Psoas muscle (tissue), 8 donors: Measurements from ENCODE around the gene CNTNAP2. TPM values are rescaled to one million over a fixed set of nuclear protein-coding genes. Genes with fewer than 3 reads are reported as not detected.

Experiments
- ATAC-seq, 4 donors: fragments of 200-7000 bp; cut with Tn5 transposase; one replicate each; pipeline ENCODE4 v1.9.1; 2020; ENCODE audit warnings: moderate library complexity in 3 of 4, mild to moderate bottlenecking in 2 of 4
- DNase-seq, 2 donors: peaks; one replicate each; pipeline ENCODE4 v3.0.0-alpha.2; 2020
- H3K27ac ChIP-seq: fragments of 200-600 bp; one replicate; pipeline ENCODE4 v1.8.0; 2022
- H3K27me3 ChIP-seq, 3 donors: fragments of 200-600 bp in 1 of 3; one replicate each; pipeline versions ENCODE4 v1.6.1 to v1.8.0; 2013 to 2022; ENCODE audit warnings: low read length in 2 of 3, mild to moderate bottlenecking in 2 of 3, moderate library complexity in 1 of 3; ENCODE audit not compliant: insufficient read depth in 3 of 3
- H3K36me3 ChIP-seq, 2 donors: fragments of 200-600 bp in 1 of 2; one replicate each; pipeline versions ENCODE4 v1.6.1 to v1.8.0; 2013 to 2022; ENCODE audit warnings: low read depth in 1 of 2, mild to moderate bottlenecking in 1 of 2, moderate library complexity in 1 of 2; ENCODE audit not compliant: insufficient read depth in 1 of 2
- H3K4me1 ChIP-seq: fragments of 200-600 bp; one replicate; pipeline ENCODE4 v1.8.0; 2022
- H3K4me3 ChIP-seq: fragments of 200-600 bp; one replicate; pipeline ENCODE4 v1.8.0; 2022; ENCODE audit warnings: mild to moderate bottlenecking
- H3K9me3 ChIP-seq: fragments of 200-600 bp; one replicate; pipeline ENCODE4 v1.8.0; 2022
- CTCF ChIP-seq: fragments of 200-600 bp; IDR thresholded peaks from one replicate; pipeline ENCODE4 v1.8.0; 2022; ENCODE audit warnings: antibody characterized with exemption
- WGBS, 3 donors: extraction: QIAGEN DNeasy Blood & Tissue Kit; methylation state at CpG; one replicate each; pipeline versions ENCODE4 v1.1.6 to v1.1.7; 2013; 5-methylcytosine and 5-hydroxymethylcytosine counted together
- intact Hi-C, 2 donors: fragments of 100-400 bp; cut with DNase I; formaldehyde crosslinking; loops; one replicate each; pipeline versions ENCODE4 v1.11.0 to v1.14.2; 2022
- polyA plus RNA-seq, 3 donors: library from polyadenylated mRNA; stranded (reverse); fragments of 200-250 nt; gene quantifications; one replicate each; pipeline ENCODE4 v1.2.3, GENCODE V29; 2013
- total RNA-seq, 4 donors: library from RNA; stranded (reverse); fragmentation: NEBNext Ultra II Directional in 2 of 4; extraction: Animal tissue kit (Norgen Biotek cat#: 25700) in 2 of 4; gene quantifications; one replicate each; pipeline versions ENCODE4 v1.2.1 to v1.2.4, GENCODE V29; 2021 to 2023
- donor health status: healthy with polysubstance abuse.
- donor health status: DM: no; HTN: no; CAD: no; lungs with moderate emphysema.
- donor health status: Bipolar disorder and iron deficiency.
- donor health status: healthy.
- donor health status: DM: yes; HTN: yes; CAD: no.
- donor health status: DM: no; HTN: no; CAD: no.
- donor health status: DM: no; HTN: no; CAD: no.
- donor health status: DM: yes; HTN: yes; CAD: no.

Gene CNTNAP2
- total and polyA plus RNA-seq, 7 donors: 0.01 to 0.13 TPM; not detected in 5

DNA sequence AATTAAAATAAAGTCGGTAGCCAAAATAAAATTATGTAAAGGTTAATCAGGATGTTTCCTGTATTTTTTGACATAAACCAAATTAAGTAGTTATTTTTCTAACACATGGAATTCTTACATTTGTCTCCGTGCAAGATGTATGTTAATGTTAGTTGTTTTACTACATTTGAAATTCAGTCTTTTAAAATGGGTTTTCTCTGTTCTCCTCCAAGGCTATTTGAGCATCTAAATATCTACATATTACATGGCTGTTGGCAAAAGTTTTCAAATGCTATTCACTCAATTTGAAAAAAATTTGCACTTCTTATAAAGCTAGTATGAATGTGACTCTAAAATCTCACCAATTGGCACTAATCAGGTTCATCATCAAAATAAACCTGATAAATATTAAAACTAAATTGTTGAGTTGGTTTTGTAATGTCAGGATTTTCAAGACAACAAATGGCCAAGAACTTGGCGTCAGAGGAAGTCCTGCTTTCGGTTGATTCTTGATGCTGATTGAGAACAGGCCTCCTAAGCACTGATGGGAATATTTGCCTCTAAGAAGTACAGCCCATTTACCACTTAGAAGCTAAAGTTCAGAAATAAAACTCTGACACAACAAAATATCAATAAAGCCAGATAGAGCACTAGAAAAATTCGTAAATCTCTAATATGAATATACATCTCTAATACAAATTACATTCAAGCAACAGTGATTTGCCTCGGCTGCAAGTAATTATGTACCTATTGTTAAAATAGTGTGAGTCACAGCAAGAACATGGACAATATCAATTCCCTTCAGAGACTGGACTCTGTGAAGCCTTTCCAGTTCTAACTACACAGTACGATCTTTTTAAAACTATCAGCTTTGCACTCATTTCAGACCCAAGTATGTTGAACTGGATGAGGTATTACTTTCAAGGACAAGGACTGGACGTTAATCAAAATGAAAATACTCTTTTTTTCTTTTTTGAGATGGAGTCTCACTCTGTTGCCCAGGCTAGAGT lies 1740.8 kb downstream of the CNTNAP2 start:
- no peak overlapping the region for H3K27ac ChIP-seq
- 74 to 81% (median 75%) methylated on average over 8 of the region's 8 CpGs for WGBS, 3 donors

DNA sequence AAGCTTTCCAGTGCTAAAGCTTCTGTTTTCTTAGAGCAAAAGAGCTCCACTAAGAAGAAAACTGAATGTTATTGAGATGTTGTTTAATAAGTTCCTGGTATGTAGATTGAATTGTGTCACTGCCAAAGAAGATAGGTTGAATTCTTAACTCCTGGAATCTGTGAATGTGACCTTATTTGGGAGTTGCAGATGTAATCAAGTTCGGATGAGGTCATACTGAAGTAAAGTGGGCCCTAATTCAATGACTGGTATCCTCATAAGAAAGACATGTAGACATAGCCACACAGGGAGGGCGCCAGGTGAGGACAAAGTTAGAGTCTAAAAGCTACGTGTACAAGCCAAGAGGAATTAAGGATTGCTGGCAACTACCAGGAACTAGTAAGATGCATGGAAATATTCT lies 1741.8 kb downstream of the CNTNAP2 start:
- DNase-seq (no peak), ATAC-seq (no peak)
- Histone ChIP-seq H3K27me3 (no peaks in the 10 kb centered on the region), H3K9me3 (no peaks in the 10 kb centered on the region), H3K36me3 (no peaks in the 10 kb centered on the region), H3K27ac (no peak overlapping the region), H3K4me1 (no peaks in the 10 kb centered on the region), H3K4me3 (no peak overlapping the region)
- TF ChIP-seq CTCF: no peak
- WGBS, 3 donors: 37 to 48% (median 37%) methylated on average over 3 of the region's 3 CpGs
- intact Hi-C loops: no loop called here

More for the DNA sequence above, 1740.8 kb downstream of the CNTNAP2 start:
- no peak for DNase-seq
- Histone ChIP-seq H3K4me3 (no peak overlapping the region), H3K36me3 (no peaks in the 10 kb centered on the region), H3K4me1 (no peaks in the 10 kb centered on the region), H3K9me3 (no peaks in the 10 kb centered on the region), H3K27me3 (no peaks in the 10 kb centered on the region)
- intact Hi-C loops: no loop called here
- no peak for ATAC-seq
- TF ChIP-seq CTCF: no peak

DNA sequence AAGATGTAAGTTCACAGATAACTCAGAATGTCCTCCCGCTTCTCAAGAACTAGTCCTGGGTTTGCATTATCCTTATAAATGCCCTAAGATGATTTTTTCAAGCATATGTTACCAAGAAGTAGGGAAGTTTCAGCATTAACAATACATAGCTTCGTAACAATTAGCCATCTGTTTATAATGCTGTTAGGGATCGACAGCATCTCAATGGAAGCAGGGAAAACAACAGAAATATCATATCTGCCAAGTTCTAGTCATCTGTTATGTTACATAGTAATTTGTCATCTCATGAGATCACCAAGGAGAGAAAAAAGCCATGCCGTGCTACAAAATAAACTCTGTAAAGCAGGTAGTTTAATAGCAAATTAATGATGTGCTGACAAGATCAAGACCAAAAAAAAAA lies 1742.4 kb downstream of the CNTNAP2 start:
- intact Hi-C loops: no loop called here
- no peak for DNase-seq
- no peak for ATAC-seq
- no peak for TF ChIP-seq CTCF
- H3K4me3 ChIP-seq: no peak overlapping the region
- H3K36me3 ChIP-seq: no peaks in the 10 kb centered on the region
- no peak overlapping the region for H3K27ac ChIP-seq
- no peaks in the 10 kb centered on the region for H3K27me3 ChIP-seq
- WGBS, 3 donors: 38 to 42% (median 39%) methylated on average over 4 of the region's 4 CpGs
- H3K9me3 ChIP-seq: no peaks in the 10 kb centered on the region
- no peaks in the 10 kb centered on the region for H3K4me1 ChIP-seq

DNA sequence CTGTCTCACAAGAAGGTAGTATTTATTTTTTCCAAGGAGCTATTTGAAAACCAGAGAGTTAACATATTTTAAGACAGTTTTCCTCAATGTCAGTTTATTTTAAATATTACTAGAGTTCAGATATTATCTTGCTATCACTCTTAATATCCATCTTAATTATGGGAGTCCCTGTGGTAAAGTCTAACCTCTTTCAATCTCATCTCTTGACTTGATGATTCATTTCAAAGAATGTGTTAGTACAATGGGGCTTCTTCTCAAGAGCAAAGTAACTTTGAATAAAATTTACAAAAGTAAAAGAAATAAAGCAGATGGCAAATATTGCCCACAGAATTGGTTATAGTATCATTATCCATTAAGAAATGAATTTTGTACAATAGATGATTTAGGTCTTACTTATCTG lies 1742.9 kb downstream of the CNTNAP2 start:
- TF ChIP-seq CTCF: no peak
- H3K4me3 ChIP-seq: no peak overlapping the region

More for the DNA sequence above, 1742.9 kb downstream of the CNTNAP2 start:
- Histone ChIP-seq H3K4me1 (no peaks in the 10 kb centered on the region), H3K27ac (no peak overlapping the region), H3K27me3 (no peaks in the 10 kb centered on the region), H3K9me3 (no peaks in the 10 kb centered on the region), H3K36me3 (no peaks in the 10 kb centered on the region)
- DNase-seq (no peak), ATAC-seq (no peak)
- intact Hi-C loops: no loop called here
